ENCODE results near the gene PIP4K2C. TPM values are rescaled to one million over a fixed set of nuclear protein-coding genes. Genes with fewer than 3 reads are reported as not detected.

The PIP4K2C gene
- total and polyA plus RNA-seq, 12 donors = 5.8 to 17.2 (median 14.1) TPM

DNA sequence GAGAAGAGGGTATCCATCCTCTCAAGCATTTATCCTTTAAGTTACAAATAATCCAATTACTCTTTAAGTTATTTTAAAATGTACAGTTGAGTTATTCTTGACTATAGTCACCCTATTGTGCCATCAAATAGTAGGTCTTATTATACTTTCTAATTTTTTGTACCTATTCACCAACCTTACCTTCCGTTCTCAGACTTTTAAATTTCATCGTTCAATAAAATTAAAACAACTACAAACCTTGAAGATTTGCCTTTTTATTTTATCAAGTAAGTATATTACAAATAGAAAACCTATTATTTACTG lies 43.0 kb upstream of the PIP4K2C start:
- H3K36me3 ChIP-seq = no peaks in the 10 kb centered on the region
- H3K27me3 ChIP-seq = peaks cover 0 to 43% (median 36%) of the 10 kb centered on the region in 7 donors
- TF ChIP-seq, protein P1, sequence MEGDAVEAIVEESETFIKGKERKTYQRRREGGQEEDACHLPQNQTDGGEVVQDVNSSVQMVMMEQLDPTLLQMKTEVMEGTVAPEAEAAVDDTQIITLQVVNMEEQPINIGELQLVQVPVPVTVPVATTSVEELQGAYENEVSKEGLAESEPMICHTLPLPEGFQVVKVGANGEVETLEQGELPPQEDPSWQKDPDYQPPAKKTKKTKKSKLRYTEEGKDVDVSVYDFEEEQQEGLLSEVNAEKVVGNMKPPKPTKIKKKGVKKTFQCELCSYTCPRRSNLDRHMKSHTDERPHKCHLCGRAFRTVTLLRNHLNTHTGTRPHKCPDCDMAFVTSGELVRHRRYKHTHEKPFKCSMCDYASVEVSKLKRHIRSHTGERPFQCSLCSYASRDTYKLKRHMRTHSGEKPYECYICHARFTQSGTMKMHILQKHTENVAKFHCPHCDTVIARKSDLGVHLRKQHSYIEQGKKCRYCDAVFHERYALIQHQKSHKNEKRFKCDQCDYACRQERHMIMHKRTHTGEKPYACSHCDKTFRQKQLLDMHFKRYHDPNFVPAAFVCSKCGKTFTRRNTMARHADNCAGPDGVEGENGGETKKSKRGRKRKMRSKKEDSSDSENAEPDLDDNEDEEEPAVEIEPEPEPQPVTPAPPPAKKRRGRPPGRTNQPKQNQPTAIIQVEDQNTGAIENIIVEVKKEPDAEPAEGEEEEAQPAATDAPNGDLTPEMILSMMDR (IDR thresholded peaks at IDR 0.05) = no peak
- DNase-seq = no peak
- peaks cover 13 to 45% (median 37%) of the 10 kb centered on the region in 9 donors for H3K4me1 ChIP-seq
- ATAC-seq = no peak
- intact Hi-C loops (cut with DNase I) = no loop called here
- no peak overlapping the region for H3K27ac ChIP-seq
- no peak overlapping the region for H3K4me3 ChIP-seq
- 96 to 97% methylated on average over 2 of the region's 2 CpGs for whole genome bisulfite sequencing, 2 donors
- no peaks in the 10 kb centered on the region for H3K9me3 ChIP-seq

DNA sequence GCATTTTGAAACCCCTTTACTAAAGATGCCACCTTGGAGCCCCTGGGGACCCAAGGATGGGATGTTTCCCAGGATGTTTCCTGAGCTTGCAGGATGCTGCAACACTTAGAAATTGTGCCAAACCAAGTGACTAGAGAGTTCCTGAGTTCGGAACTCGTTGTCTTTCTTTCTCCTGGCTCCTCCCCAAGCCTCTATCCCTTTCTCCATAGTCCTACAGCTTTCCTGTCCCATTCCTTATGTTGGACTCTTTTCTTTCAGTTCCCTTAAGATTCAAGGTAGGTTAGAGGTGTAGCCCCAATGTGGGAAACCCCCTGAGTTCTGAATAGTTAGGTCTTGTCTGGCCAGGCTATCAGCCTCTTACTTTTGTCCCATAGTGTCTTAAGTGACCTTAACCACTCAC lies 42.5 kb upstream of the PIP4K2C start:
- H3K27me3 ChIP-seq = peaks cover 0 to 48% (median 40%) of the 10 kb centered on the region in 7 donors
- intact Hi-C loops (cut with DNase I) = no loop called here
- ATAC-seq = no peak

DNA sequence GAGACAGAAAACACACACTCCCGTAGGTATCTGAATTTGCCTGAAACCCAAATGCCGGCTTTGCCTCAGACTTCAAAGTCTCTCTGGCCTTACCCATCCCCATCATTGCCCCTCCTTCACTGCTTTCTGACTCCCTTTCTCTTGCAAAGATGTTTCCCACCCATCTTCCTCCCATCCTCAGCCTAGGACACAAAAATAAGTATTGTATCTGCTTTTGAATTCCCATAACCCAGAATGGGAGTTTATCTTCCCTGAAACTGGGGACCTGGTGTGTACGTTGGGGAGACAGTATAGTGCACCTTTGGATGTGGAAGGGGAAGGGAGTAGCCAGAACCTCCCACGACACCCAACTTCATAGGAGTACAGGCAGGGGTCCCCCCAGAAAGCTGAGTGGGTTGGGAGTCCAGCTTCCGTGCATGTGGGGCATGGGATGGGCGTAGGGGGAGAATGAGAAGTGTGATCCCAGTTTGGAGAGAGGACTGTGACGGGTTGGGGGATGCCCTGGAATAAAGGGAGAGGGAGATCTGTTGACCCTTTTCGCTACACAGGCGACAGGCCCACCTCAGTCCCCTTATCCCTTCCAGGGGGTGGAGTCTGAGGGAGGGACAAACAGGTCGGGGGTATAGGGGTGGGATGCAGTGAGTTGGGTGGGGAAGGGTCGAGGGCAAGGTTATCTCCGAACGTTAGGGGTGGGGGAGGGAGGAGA lies 41.6 kb upstream of the PIP4K2C start:
- peaks cover 0 to 55% (median 44%) of the 10 kb centered on the region in 7 donors for H3K27me3 ChIP-seq
- no peak for DNase-seq
- intact Hi-C loops (cut with DNase I) = no loop called here
- H3K36me3 ChIP-seq = no peaks in the 10 kb centered on the region
- no peak for ATAC-seq
- no peaks in the 10 kb centered on the region for H3K9me3 ChIP-seq
- no peak overlapping the region for H3K27ac ChIP-seq
- TF ChIP-seq, protein P1 (IDR thresholded peaks at IDR 0.05) = no peak
- peaks cover 13 to 36% (median 26%) of the 10 kb centered on the region in 9 donors for H3K4me1 ChIP-seq
- 33 to 36% methylated on average over 13 of the region's 13 CpGs for WGBS, 2 donors
- H3K4me3 ChIP-seq = peak overlapping the region; percentile 21 to 51 (median 46)

More for the DNA sequence above, 42.5 kb upstream of the PIP4K2C start:
- Histone ChIP-seq H3K9me3 (no peaks in the 10 kb centered on the region), H3K4me3 (no peak overlapping the region), H3K4me1 (peaks cover 13 to 42% (median 34%) of the 10 kb centered on the region in 9 donors), H3K27ac (no peak overlapping the region), H3K36me3 (no peaks in the 10 kb centered on the region)
- DNase-seq = no peak
- TF ChIP-seq, protein P1 (IDR thresholded peaks at IDR 0.05) = no peak
- 38 to 44% methylated on average over 2 of the region's 2 CpGs for WGBS, 2 donors

DNA sequence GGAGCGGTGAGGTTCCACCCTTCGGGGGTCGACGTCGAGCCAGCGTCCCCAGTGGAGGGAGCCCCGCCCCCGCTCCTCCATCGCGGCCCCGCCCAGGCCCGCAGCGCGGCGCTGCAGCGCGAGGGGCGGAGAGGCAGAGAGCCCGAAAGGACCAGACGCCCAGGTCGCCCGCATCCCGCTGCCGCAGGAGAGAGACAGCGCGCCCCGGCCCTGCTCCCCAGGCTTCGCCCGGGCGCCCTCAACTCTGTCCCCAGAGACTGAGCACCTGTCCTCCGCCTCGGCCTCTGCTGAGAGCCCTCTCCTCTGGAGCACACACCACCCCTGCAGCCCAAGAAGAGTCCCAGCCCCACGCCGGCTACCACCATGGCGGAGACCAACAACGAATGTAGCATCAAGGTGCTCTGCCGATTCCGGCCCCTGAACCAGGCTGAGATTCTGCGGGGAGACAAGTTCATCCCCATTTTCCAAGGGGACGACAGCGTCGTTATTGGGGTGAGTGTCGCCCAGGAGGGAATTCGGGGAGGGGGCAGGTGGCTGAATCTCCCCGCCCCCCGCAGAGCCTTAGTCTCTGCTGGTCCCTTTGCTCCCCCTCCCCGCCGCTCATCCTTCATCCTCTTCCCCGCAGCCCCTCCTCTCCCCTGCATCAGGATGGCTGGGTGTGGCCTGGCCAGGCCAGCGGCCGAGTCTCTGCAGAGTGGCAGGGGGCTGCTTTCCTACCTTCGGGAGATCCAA lies 40.9 kb upstream of the PIP4K2C start, which contains the start of gene KIF5A:
TSS of gene KIF5A (plus strand) at position 136 of the 732 bp plus-strand sequence. CDS start at position 364, 228 bp downstream.
- H3K27ac ChIP-seq = no peak within 1 kb of the TSS
- H3K4me1 ChIP-seq = peaks cover 13 to 29% (median 19%) of the 10 kb centered on the region in 9 donors
- H3K4me3 ChIP-seq = peak within 1 kb of the TSS; percentile 21 to 51 (median 46)
- TF ChIP-seq, protein P1 (IDR thresholded peaks at IDR 0.05) = no peak
- DNase-seq (no peak), ATAC-seq (no peak)
- intact Hi-C loops (cut with DNase I) = no loop called here
- WGBS, 2 donors = 3 to 4% methylated on average over 46 to 51 of the region's 52 CpGs
- H3K36me3 ChIP-seq = no peaks in the 10 kb centered on the region
- H3K27me3 ChIP-seq = peaks cover 0 to 55% (median 47%) of the 10 kb centered on the region in 7 donors
- H3K9me3 ChIP-seq = no peaks in the 10 kb centered on the region

All from heart right ventricle (tissue), 16 donors.